HepG2 (cell line): ENCODE measurements around the gene DAD1. TPM values are rescaled to one million over a fixed set of nuclear protein-coding genes. Genes with fewer than 3 reads are reported as not detected.

Experiments used
- ATAC-seq: fragments of 200-7000 bp; cut with Tn5 transposase; 3 replicates; pipeline ENCODE4 v1.9.1; 2020; ENCODE audit warnings: mild to moderate bottlenecking, moderate library complexity
- BruUV-seq: library from RNA; stranded (reverse); fragments of 400-500 nt; replicated peaks from 2 replicates; lab custom pipeline; 2021; lab: Mats Ljungman, UMichigan
- CTCF ChIA-PET: fragments of 300-600 bp; formaldehyde crosslinking; extraction: SDS; loops from one replicate; lab custom pipeline; 2021; ENCODE audit warnings: low total read pairs, inconsistent platforms, low intra/inter-chr PET ratio; lab: Yijun Ruan, JAX
- POLR2A ChIA-PET: fragments of 350-600 bp; sonication (Branson Sonifier 250); formaldehyde crosslinking; loops from one replicate; lab custom pipeline; 2020; ENCODE audit warnings: antibody characterized with exemption, inconsistent platforms; lab: Yijun Ruan, JAX
- DNase-seq: peaks from one replicate; pipeline ENCODE4 v3.0.0-alpha.2; 2015; ENCODE audit warnings: low spot score
- FAIRE-seq: peaks from 3 replicates; lab custom pipeline; 2011; peaks lifted over from hg19 to GRCh38; lab: Jason Lieb, UNC
- H2AFZ ChIP-seq: one replicate; pipeline ENCODE4 v1.6.1; 2011; ENCODE audit warnings: low read length, inconsistent platforms
- H3K27ac ChIP-seq: fragments of 300-600 bp; 3 replicates; pipeline ENCODE4 v1.8.0; 2011; ENCODE audit warnings: mixed run types, mild to moderate bottlenecking, mixed read lengths, low read length, inconsistent platforms; ENCODE audit not compliant: insufficient read depth; ENCODE audit errors: extremely low read length
- H3K27me3 ChIP-seq, 2 experiments: fragments of 200-600 bp in 1 of 2; 2 replicates in 1 of 2; 3 replicates in 1 of 2; pipeline versions ENCODE4 v1.6.0 to v1.8.0; 2011; ENCODE audit warnings: low read length in 2 of 2, mild to moderate bottlenecking in 2 of 2, moderate library complexity in 2 of 2, inconsistent platforms in 1 of 2; ENCODE audit not compliant: insufficient read depth in 2 of 2, control insufficient read depth in 1 of 2
- H3K36me3 ChIP-seq, 2 experiments: fragments of 200-600 bp in 1 of 2; replicated peaks in 1 of 2; 2 replicates in 1 of 2; 3 replicates in 1 of 2; pipeline versions ENCODE4 v1.5.1 to v1.8.0; 2011; ENCODE audit warnings: low read length in 2 of 2, inconsistent platforms in 1 of 2; ENCODE audit not compliant: insufficient read depth in 2 of 2, control insufficient read depth in 1 of 2
- H3K4me1 ChIP-seq: 2 replicates; pipeline ENCODE4 v1.5.1; 2012; ENCODE audit warnings: low read length, inconsistent platforms; ENCODE audit not compliant: insufficient read depth
- H3K4me2 ChIP-seq: 2 replicates; pipeline ENCODE4 v1.6.0; 2011; ENCODE audit warnings: low read depth, low read length, inconsistent platforms
- H3K4me3 ChIP-seq, 3 experiments: fragments of 200-600 bp in 1 of 3; sonication (generic), shearing (Covaris generic) in 1 of 3; replicated peaks in 1 of 3; 2 replicates each; pipeline ENCODE4 v1.5.1; 2011 to 2016; ENCODE audit warnings: low read length in 3 of 3, inconsistent platforms in 2 of 3, low read depth in 2 of 3, mild to moderate bottlenecking in 2 of 3, control low read depth in 1 of 3, mixed read lengths in 1 of 3; ENCODE audit not compliant: insufficient read depth in 1 of 3
- H3K79me2 ChIP-seq: one replicate; pipeline ENCODE4 v1.6.1; 2011; ENCODE audit warnings: low read length, inconsistent platforms; ENCODE audit not compliant: insufficient read depth
- H3K9ac ChIP-seq: 2 replicates; pipeline ENCODE4 v1.6.0; 2011; ENCODE audit warnings: mild to moderate bottlenecking, low read depth, low read length, inconsistent platforms; ENCODE audit not compliant: insufficient read depth
- H3K9me3 ChIP-seq: 2 replicates; pipeline ENCODE4 v1.5.1; 2012; ENCODE audit warnings: mild to moderate bottlenecking, low read length
- H4K20me1 ChIP-seq: 2 replicates; pipeline ENCODE4 v1.6.0; 2011; ENCODE audit warnings: inconsistent platforms, mild to moderate bottlenecking, low read length, moderate library complexity; ENCODE audit not compliant: insufficient read depth
- BHLHE40 ChIP-seq: IDR thresholded peaks from 2 replicates; pipeline ENCODE4 v1.6.1; 2011; ENCODE audit warnings: low read length, improper control_type of control experiment
- CEBPG ChIP-seq: IDR thresholded peaks from 2 replicates; pipeline ENCODE4 v1.6.1; 2016
- E2F2 ChIP-seq: sonication (generic); formaldehyde crosslinking; IDR thresholded peaks from 2 replicates; pipeline ENCODE4 v1.4.0; 2020; ENCODE audit warnings: missing genetic modification reagents, borderline replicate concordance
- EP300 ChIP-seq, 3 experiments: sonication (generic) in 1 of 3; formaldehyde crosslinking in 1 of 3; IDR thresholded peaks; 2 replicates each; pipeline versions ENCODE4 v1.5.1 to v1.6.1; 2011 to 2020; ENCODE audit warnings: low read depth in 2 of 3, low read length in 2 of 3, borderline replicate concordance in 1 of 3, improper control_type of control experiment in 1 of 3, mild to moderate bottlenecking in 1 of 3, missing genetic modification reagents in 1 of 3, moderate library complexity in 1 of 3
- HHEX ChIP-seq: IDR thresholded peaks from 2 replicates; pipeline ENCODE4 v1.6.1; 2016; ENCODE audit warnings: control low read depth
- HINFP ChIP-seq: sonication (generic); formaldehyde crosslinking; IDR thresholded peaks from 2 replicates; pipeline ENCODE4 v1.4.0; 2020; ENCODE audit warnings: low read depth, mild to moderate bottlenecking, missing genetic modification reagents
- MEF2D ChIP-seq: sonication (generic); formaldehyde crosslinking; IDR thresholded peaks from 2 replicates; pipeline ENCODE4 v1.5.1; 2020; ENCODE audit warnings: mild to moderate bottlenecking, missing genetic modification reagents
- NFE2 ChIP-seq: sonication (generic); formaldehyde crosslinking; IDR thresholded peaks from 2 replicates; pipeline ENCODE4 v1.4.0; 2020; ENCODE audit warnings: missing genetic modification reagents
- RAD51 ChIP-seq: fragments of 450-650 bp; IDR thresholded peaks from 2 replicates; pipeline ENCODE4 v1.6.1; 2016; ENCODE audit warnings: borderline replicate concordance
- TFDP1 ChIP-seq: IDR thresholded peaks from 2 replicates; pipeline ENCODE4 v1.6.1; 2016; ENCODE audit warnings: missing compliant biosample characterization, missing genetic modification reagents, borderline replicate concordance
- ZFP36L1 ChIP-seq: sonication (generic); formaldehyde crosslinking; IDR thresholded peaks from 2 replicates; pipeline ENCODE4 v1.8.0; 2022; ENCODE audit warnings: mild to moderate bottlenecking, missing genetic modification reagents, moderate library complexity
- ZMAT3 ChIP-seq: sonication (generic); formaldehyde crosslinking; conservative IDR thresholded peaks from 2 replicates; pipeline ENCODE4 v1.7.0; 2021; ENCODE audit warnings: missing genetic modification reagents
- ZNF280D ChIP-seq: sonication (generic); formaldehyde crosslinking; IDR thresholded peaks from 2 replicates; pipeline ENCODE4 v1.5.1; 2020; ENCODE audit warnings: mild to moderate bottlenecking, missing genetic modification reagents
- ZNF441 ChIP-seq: sonication (generic); formaldehyde crosslinking; IDR thresholded peaks from 2 replicates; pipeline ENCODE4 v1.7.0; 2021; ENCODE audit warnings: missing genetic modification reagents, borderline replicate concordance
- ZNF446 ChIP-seq: sonication (generic); formaldehyde crosslinking; IDR thresholded peaks from 2 replicates; pipeline ENCODE4 v1.5.0; 2020; ENCODE audit warnings: mild to moderate bottlenecking, missing genetic modification reagents
- WGBS: methylation state at CpG from one replicate; pipeline ENCODE4 v1.1.6; 2017; ENCODE audit warnings: low lambda C conversion rate; 5-methylcytosine and 5-hydroxymethylcytosine counted together
- in situ Hi-C: cut with HindIII; loops from 2 replicates; pipeline ENCODE4 v1.10.0; 2017; ENCODE audit warnings: low pct_unique_long_range_greater_than_20kb; ENCODE audit not compliant: extremely low pct_ligation_motif_present
- intact Hi-C: fragments of 100-400 bp; cut with micrococcal nuclease; formaldehyde crosslinking; loops from one replicate; pipeline ENCODE4 v1.10.0; 2022; ENCODE audit not compliant: unreplicated experiment
- polyA plus RNA-seq, 8 experiments: library from polyadenylated mRNA; depleted of rRNA in 3 of 8; stranded (reverse) in 7 of 8; unstranded in 1 of 8; fragments of >200 nt; fragmentation: Illumina TruSeq in 4 of 8; extraction: Trizol in 4 of 8; gene quantifications; 2 replicates each; pipeline versions ENCODE4 v1.2.1 to v1.2.3, GENCODE V29; 2011 to 2016; ENCODE audit warnings: low read depth in 4 of 8, missing spikeins in 1 of 8, mixed read lengths in 1 of 8; ENCODE audit not compliant: insufficient read depth in 1 of 8
- total RNA-seq, 5 experiments: library from RNA; depleted of rRNA; stranded (reverse); fragments of >200 nt; fragmentation: Illumina TruSeq; extraction: Trizol; gene quantifications; 2 replicates each; pipeline ENCODE4 v1.2.3, GENCODE V29; 2016; ENCODE audit warnings: low read depth in 1 of 5

DAD1 gene
- total and polyA plus RNA-seq, 2 of the 13 experiments (the other 11 are each of a cell fraction or from before 2014, with no cell fraction given) = 558 to 626 TPM

- TF ChIP-seq ZNF446 (peak; percentile 20; the same call in 1 of the 2 replicates), RAD51 (no peak), HINFP (CRISPR knock-in tag) (no peak), HHEX (CRISPR knock-in tag) (no peak), EP300 (IDR thresholded peaks at IDR 0.05; ENCODE audit: low read depth in 2 of 2, low read length in 2 of 2) (no peak), EP300 (CRISPR knock-in tag; IDR thresholded peaks at IDR 0.05; ENCODE audit: borderline replicate concordance) (peak; percentile 13; the same call in 1 of the 2 replicates), ZFP36L1 (CRISPR knock-in tag) (0 out of 2 replicates have a peak, but pooled peaks have one; percentile 31), BHLHE40 (no peak)
These were observed 10.3 kb upstream of the DAD1 start (continued) for GRCh38 chr14:22599349-22599748.

GRCh38 chr14:22598896-22599244, 9.8 kb upstream of the DAD1 start:
- Histone ChIP-seq H4K20me1 (no peaks in the 10 kb centered on the region), H3K79me2 (peaks cover 11% of the 10 kb centered on the region), H3K9ac (peak overlapping the region; percentile 78), H3K27ac (peak overlapping the region; percentile 73), H3K4me2 (peak overlapping the region; percentile 94), H3K36me3 (peaks cover 11 to 25% of the 10 kb centered on the region in 2 experiments), H3K27me3 (peaks cover 0 to 8% of the 10 kb centered on the region in 2 experiments; a peak in 2 of 5 replicates), H2AFZ (peak overlapping the region; percentile 82), H3K4me3 (peak overlapping the region; percentile 76 to 94 (median 82)), H3K9me3 (no peaks in the 10 kb centered on the region), H3K4me1 (peaks cover 34% of the 10 kb centered on the region)
- POLR2A ChIA-PET = interaction anchor here (0.6 to 4.9 kb wide), 15 partner anchors 9 to 408 kb away, joined by 3 to 139 read pairs (median 6); partner anchors contain the start of genes DAD1 and OXA1L
- intact Hi-C loops (loop anchor here (1.0 to 5.0 kb wide), 4 partner anchors 10 to 408 kb away; partner anchors contain the start of genes DAD1 and OR6J1), in situ Hi-C loops (loop anchor here (25.0 kb wide), 1 partner anchor 1513 kb away; the partner anchor contains the start of genes DCAF11 and NRL)
- CTCF ChIA-PET = interaction anchor here (1.7 to 1.9 kb wide), 2 partner anchors 42 to 54 kb away, joined by 6 to 8 read pairs; no protein-coding TSS in a partner anchor
- DNase-seq (peak; percentile 82), FAIRE-seq (peak; percentile 91), ATAC-seq (peak; percentile 76)
- 3% methylated on average over 5 of the region's 5 CpGs for WGBS
- no TSS peak for BruUV-seq
- peak; percentile 63; the same call in 1 of the 2 replicates for TF ChIP-seq MEF2D (CRISPR knock-in tag)
- peak; percentile 69; the same call in 1 of the 2 replicates for TF ChIP-seq ZNF280D (CRISPR knock-in tag)
- TF ChIP-seq E2F2 (CRISPR knock-in tag) = no peak
- TF ChIP-seq CEBPG = peak; percentile 42; the same call in 1 of the 2 replicates
- 0 out of 2 replicates have a peak, but pooled peaks have one; percentile 15 for TF ChIP-seq ZNF441
- 0 out of 2 replicates have a peak, but pooled peaks have one; percentile 16 for TF ChIP-seq ZMAT3 (CRISPR knock-in tag)
- 0 out of 2 replicates have a peak, but pooled peaks have one; percentile 7 for TF ChIP-seq TFDP1
- peak; percentile 75 for TF ChIP-seq NFE2 (CRISPR knock-in tag)
